GM12801 (cell line): ENCODE measurements around the gene ABCA4.

Source experiments
- TF ChIP-seq, protein P1 (sequence below): IDR thresholded peaks from one replicate; pipeline ENCODE4 v1.5.1; 2011; ENCODE audit warnings: control low read depth; ENCODE audit not compliant: insufficient read length; ENCODE audit errors: extremely low read depth

ABCA4 gene

DNA sequence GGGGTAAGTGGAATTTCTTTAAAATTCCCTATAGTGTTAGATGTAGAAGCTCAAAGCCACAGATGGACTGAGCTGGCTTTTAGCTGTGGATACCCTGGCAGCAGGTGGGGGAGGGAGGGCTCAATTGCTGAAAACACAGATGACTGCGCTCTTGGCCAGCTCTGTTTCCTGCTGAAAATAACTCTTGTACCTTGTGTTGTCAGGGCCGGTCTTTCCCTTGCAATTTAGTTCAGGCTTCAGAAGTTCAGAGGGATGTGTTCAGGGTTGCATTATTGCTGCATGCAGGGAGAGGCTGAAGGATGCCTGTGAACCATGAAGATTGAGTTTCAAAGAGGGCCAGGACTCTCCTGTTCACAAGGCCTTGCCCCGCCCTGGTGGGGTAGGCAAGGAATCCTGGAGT is 153.6 kb downstream of the ABCA4 start:
- TF ChIP-seq, protein P1, sequence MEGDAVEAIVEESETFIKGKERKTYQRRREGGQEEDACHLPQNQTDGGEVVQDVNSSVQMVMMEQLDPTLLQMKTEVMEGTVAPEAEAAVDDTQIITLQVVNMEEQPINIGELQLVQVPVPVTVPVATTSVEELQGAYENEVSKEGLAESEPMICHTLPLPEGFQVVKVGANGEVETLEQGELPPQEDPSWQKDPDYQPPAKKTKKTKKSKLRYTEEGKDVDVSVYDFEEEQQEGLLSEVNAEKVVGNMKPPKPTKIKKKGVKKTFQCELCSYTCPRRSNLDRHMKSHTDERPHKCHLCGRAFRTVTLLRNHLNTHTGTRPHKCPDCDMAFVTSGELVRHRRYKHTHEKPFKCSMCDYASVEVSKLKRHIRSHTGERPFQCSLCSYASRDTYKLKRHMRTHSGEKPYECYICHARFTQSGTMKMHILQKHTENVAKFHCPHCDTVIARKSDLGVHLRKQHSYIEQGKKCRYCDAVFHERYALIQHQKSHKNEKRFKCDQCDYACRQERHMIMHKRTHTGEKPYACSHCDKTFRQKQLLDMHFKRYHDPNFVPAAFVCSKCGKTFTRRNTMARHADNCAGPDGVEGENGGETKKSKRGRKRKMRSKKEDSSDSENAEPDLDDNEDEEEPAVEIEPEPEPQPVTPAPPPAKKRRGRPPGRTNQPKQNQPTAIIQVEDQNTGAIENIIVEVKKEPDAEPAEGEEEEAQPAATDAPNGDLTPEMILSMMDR, result no peak

DNA sequence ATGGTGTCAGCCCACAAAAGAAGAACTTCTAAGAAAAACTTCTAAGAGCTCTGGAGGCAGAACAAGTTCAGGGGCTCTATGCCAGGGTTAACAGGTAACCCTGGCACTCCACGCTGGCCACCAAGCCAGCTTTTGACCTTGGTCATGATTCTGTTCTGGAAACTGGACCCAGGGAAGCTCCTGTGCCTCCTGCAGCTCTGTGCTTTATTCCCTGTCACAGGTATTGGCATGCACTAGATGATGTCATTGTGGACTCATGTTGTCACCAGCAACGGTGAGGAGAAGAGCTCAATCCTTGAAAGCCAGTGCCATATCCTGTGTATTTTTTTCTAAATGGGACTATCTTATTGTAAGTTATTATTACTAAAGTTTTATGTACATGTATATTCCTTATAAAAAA is 155.1 kb downstream of the ABCA4 start:
- TF ChIP-seq, protein P1, result no peak

DNA sequence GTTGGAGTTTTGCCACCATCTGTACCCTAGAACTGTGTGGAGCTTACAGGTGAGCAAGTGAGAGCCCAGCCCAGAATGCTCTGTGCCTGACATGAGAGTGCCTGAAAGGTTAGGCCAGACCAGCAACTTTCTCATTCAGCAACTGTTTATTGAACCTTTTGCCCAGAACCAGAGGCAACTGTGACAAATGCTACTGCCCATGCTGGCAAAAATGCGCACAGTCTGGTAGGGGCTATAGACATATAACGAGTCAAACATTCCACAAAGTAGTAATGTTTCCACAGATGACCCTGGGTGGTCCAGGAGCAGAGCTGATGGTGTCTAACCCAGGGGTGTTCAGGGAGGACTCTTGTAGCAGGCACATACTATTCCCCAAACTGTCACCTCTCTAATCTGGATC is 155.7 kb downstream of the ABCA4 start:
- TF ChIP-seq, protein P1, result no peak

DNA sequence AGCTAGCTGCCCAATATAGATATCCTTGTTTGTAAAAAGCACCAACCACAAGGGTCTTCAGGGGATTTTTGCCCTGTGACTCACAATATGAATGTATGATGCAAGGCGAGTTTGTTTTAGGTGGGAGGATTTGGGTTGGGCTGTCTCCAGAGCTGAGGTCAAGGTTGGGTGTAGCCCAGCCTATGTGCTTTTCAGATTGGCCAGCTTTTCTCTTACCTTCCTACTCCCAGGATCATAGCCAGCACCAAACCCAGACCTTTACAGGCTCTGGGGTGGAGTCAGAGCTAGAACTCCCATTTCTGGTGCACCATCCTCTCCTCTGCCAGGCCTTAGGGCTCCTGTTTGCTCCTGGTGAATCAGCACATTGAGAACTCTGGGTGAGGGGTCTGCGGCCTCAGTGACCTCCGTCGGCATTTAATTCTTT is 156.2 kb downstream of the ABCA4 start:
- TF ChIP-seq, protein P1, result no peak

DNA sequence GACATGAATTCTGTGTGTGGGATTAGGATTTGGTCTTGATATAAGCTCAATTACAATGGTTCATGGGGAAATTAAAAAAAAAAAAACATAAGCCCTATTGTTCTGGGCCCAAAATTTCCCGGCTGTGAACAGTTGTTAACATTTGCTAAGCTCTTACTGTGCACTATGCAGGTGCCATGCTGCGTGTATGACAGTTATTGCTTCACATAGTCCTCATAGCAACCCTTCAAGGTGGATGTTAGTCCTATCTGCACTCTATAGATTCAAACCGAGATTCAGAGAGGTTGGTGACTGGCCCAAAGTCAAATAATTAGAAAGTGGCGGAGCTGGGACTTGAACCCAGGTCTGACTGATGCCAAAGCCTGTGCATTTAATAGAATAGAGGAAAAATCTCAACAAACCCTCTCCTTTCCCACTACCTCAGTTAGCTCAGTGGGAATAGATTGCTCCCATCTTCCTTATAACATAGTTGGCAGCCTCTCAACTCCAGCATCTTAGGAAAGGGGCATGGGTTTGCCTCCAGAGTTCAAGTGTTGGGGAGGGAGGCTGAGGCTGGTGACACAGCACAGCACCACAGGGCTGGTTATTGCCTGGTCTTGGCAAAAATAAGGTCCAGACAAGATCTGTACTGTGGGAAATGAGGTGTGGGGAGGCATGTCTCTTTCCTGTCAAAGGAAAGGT is 156.7 kb downstream of the ABCA4 start:
- TF ChIP-seq, protein P1, result no peak

DNA sequence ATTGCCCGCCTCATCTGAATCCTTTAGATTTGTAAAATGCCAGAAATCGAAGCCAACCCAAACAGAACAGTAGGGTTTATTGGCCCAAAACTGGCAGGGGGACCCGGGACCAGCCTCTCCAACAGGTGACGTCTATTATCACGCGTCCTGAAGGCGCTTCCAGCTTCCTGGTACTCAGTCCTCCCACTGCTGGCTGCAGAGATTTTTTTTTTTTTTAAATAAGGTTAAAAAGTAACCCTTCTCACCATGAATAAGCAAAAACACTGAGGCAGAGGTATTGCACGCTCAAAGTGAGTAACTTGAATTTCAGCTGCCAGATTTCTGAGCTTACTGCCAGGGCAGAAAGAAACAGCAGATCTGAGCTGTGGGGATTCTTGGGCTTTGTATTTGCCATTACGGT is 157.4 kb downstream of the ABCA4 start:
- TF ChIP-seq, protein P1, result no peak

DNA sequence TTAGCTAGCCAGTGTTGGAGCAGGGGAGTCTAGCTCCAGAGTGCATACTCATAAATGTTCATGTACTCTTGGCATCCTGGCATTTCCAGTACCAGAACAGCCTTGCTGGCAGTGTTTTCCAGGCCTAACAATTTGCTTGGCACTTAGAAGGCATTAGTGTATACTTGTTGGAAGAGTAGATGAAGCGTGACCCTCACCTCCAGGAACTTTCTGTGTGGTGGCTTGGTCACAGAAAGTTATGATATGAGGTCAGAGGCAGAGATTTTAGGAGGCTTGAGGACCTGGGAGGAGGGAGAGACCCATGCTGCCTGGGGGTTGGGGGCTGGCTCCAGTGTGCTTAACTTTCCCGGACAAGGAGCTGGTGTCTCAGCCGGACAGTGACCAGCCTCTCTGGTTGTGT is 159.0 kb downstream of the ABCA4 start:
- TF ChIP-seq, protein P1, result no peak
